Omental fat pad (tissue), 4 donors: ENCODE results near the gene MAP3K5. TPM values are rescaled to one million over a fixed set of nuclear protein-coding genes. Genes with fewer than 3 reads are reported as not detected.
A peak's percentile ranks its signal among the peaks of the same experiment; 100 is the strongest.

Source experiments
- ATAC-seq: fragments of 150-250 bp; one replicate; pipeline ENCODE4 v1.9.1; 2016; ENCODE audit warnings: mild to moderate bottlenecking, moderate library complexity; ENCODE audit not compliant: low FRiP score
- DNase-seq: peaks from one replicate; pipeline ENCODE4 v3.0.0-alpha.2; 2019; ENCODE audit warnings: low spot score
- CTCF ChIP-seq, 3 donors: fragments of 450-650 bp; IDR thresholded peaks; one replicate each; pipeline ENCODE4 v1.5.1; 2016 to 2017; ENCODE audit warnings: antibody characterized with exemption in 3 of 3, mild to moderate bottlenecking in 3 of 3, moderate library complexity in 2 of 3
- total RNA-seq, 4 donors: library from RNA; depleted of rRNA; stranded (reverse); fragments of >200 nt; gene quantifications; one replicate each; pipeline ENCODE4 v1.1.0, GENCODE V29; 2016

The MAP3K5 gene
- total RNA-seq = 10 to 100 TPM; 31.4 to 53.0 (median 47.2) TPM

- ATAC-seq = peak; percentile 87
These were observed at the start of gene MAP3K5 for GRCh38 chr6:136792410-136793262. TSS of gene MAP3K5 (minus strand) at chr6:136792477. CDS start at chr6:136792157, 320 bp downstream.

GRCh38 chr6:136840276-136841001 lies 48.2 kb upstream of the MAP3K5 start:
- ATAC-seq (no peak), DNase-seq (no peak)
- no peak for TF ChIP-seq CTCF (IDR thresholded peaks at IDR 0.05)

More at GRCh38 chr6:136792410-136793262, at the start of gene MAP3K5:
- TF ChIP-seq CTCF (IDR thresholded peaks at IDR 0.05) = peak in 1 of 3 donors; percentile 36
- DNase-seq = peak; percentile 89

- ATAC-seq = no peak
- TF ChIP-seq CTCF (IDR thresholded peaks at IDR 0.05) = no peak
- DNase-seq = no peak
These were observed 39.7 kb upstream of the MAP3K5 start for GRCh38 chr6:136831873-136832562.

- no peak for TF ChIP-seq CTCF (IDR thresholded peaks at IDR 0.05)
- DNase-seq (no peak), ATAC-seq (no peak)
These were observed 33.9 kb upstream of the MAP3K5 start for GRCh38 chr6:136826216-136826615.

GRCh38 chr6:136823128-136823660 lies 30.9 kb upstream of the MAP3K5 start:
- no peak for TF ChIP-seq CTCF (IDR thresholded peaks at IDR 0.05)
- ATAC-seq (no peak), DNase-seq (no peak)

GRCh38 chr6:136822376-136823127 lies 30.3 kb upstream of the MAP3K5 start, which contains the start of gene PEX7:
TSS of gene PEX7 (plus strand) at chr6:136822592. CDS start at chr6:136822666, 74 bp downstream.
- ATAC-seq (peak; percentile 99), DNase-seq (peak; percentile 62)
- peak in 1 of 3 donors; percentile 29 for TF ChIP-seq CTCF (IDR thresholded peaks at IDR 0.05)
